GM06990 (cell line): Measurements from ENCODE around the gene CCDC178.

Source experiments
- DNase-seq: peaks from one replicate; pipeline ENCODE4 v3.0.0-alpha.2; 2011; ENCODE audit not compliant: insufficient read length; ENCODE audit errors: extremely low read depth
- H3K27me3 ChIP-seq: replicated peaks from 2 replicates; pipeline ENCODE4 v1.6.0; 2011; ENCODE audit warnings: low read length; ENCODE audit not compliant: control insufficient read depth, insufficient read depth
- H3K36me3 ChIP-seq: 2 replicates; pipeline ENCODE4 v1.5.1; 2011; ENCODE audit warnings: low read length; ENCODE audit not compliant: control insufficient read depth, insufficient read depth
- H3K4me3 ChIP-seq: replicated peaks from 2 replicates; pipeline ENCODE4 v1.5.1; 2011; ENCODE audit warnings: low read depth, mild to moderate bottlenecking, control low read depth, low read length
- CTCF ChIP-seq: IDR thresholded peaks from 2 replicates; pipeline ENCODE4 v1.5.1; 2011; ENCODE audit warnings: low read length, control low read depth, mild to moderate bottlenecking, inconsistent platforms; ENCODE audit not compliant: insufficient read depth, poor library complexity, severe bottlenecking

CCDC178 gene

GRCh38 chr18:33090461-33090860, 350.1 kb downstream of the CCDC178 start:
- no peaks in the 10 kb centered on the region for H3K36me3 ChIP-seq
- no peaks in the 10 kb centered on the region for H3K27me3 ChIP-seq
- TF ChIP-seq CTCF: no peak
- DNase-seq: no peak
- H3K4me3 ChIP-seq: no peak overlapping the region

GRCh38 chr18:33076601-33077000, 363.9 kb downstream of the CCDC178 start:
- Histone ChIP-seq H3K27me3 (no peaks in the 10 kb centered on the region), H3K36me3 (no peaks in the 10 kb centered on the region), H3K4me3 (no peak overlapping the region)
- TF ChIP-seq CTCF: no peak
- DNase-seq: no peak

GRCh38 chr18:33074125-33074524, 366.4 kb downstream of the CCDC178 start:
- Histone ChIP-seq H3K4me3 (no peak overlapping the region), H3K27me3 (no peaks in the 10 kb centered on the region), H3K36me3 (no peaks in the 10 kb centered on the region)
- DNase-seq: no peak
- no peak for TF ChIP-seq CTCF

- Histone ChIP-seq H3K27me3 (no peaks in the 10 kb centered on the region), H3K4me3 (no peak overlapping the region), H3K36me3 (no peaks in the 10 kb centered on the region)
- no peak for TF ChIP-seq CTCF
- DNase-seq: no peak
These were observed 377.6 kb downstream of the CCDC178 start for GRCh38 chr18:33062834-33063364.

GRCh38 chr18:33052886-33053285, 387.6 kb downstream of the CCDC178 start:
- no peak for DNase-seq
- H3K27me3 ChIP-seq: no peaks in the 10 kb centered on the region
- H3K4me3 ChIP-seq: no peak overlapping the region
- no peak for TF ChIP-seq CTCF
- H3K36me3 ChIP-seq: no peaks in the 10 kb centered on the region

GRCh38 chr18:33051407-33051806, 389.1 kb downstream of the CCDC178 start:
- Histone ChIP-seq H3K36me3 (no peaks in the 10 kb centered on the region), H3K27me3 (no peaks in the 10 kb centered on the region), H3K4me3 (no peak overlapping the region)
- no peak for DNase-seq
- TF ChIP-seq CTCF: no peak
